Activated effector memory CD4-positive, alpha-beta T cell treated with anti-CD3 and anti-CD28 coated beads, Interleukin-2, amount 50 U/mL, for 16 hours (primary cell): Measurements from ENCODE around the gene POGLUT3.

Experiments used
- DNase-seq: peaks from one replicate; pipeline ENCODE4 v3.0.0-alpha.2; 2020

Gene POGLUT3, protein sequence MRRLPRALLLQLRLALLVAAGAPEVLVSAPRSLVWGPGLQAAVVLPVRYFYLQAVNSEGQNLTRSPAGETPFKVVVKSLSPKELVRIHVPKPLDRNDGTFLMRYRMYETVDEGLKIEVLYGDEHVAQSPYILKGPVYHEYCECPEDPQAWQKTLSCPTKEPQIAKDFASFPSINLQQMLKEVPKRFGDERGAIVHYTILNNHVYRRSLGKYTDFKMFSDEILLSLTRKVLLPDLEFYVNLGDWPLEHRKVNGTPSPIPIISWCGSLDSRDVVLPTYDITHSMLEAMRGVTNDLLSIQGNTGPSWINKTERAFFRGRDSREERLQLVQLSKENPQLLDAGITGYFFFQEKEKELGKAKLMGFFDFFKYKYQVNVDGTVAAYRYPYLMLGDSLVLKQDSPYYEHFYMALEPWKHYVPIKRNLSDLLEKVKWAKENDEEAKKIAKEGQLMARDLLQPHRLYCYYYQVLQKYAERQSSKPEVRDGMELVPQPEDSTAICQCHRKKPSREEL

GRCh38 chr11:108498046-108498815, at the start of gene POGLUT3:
POGLUT3 (minus strand) TSS chr11:108498384; CDS start chr11:108498366, 18 bp downstream.
- peak; percentile 79 for DNase-seq

DNA sequence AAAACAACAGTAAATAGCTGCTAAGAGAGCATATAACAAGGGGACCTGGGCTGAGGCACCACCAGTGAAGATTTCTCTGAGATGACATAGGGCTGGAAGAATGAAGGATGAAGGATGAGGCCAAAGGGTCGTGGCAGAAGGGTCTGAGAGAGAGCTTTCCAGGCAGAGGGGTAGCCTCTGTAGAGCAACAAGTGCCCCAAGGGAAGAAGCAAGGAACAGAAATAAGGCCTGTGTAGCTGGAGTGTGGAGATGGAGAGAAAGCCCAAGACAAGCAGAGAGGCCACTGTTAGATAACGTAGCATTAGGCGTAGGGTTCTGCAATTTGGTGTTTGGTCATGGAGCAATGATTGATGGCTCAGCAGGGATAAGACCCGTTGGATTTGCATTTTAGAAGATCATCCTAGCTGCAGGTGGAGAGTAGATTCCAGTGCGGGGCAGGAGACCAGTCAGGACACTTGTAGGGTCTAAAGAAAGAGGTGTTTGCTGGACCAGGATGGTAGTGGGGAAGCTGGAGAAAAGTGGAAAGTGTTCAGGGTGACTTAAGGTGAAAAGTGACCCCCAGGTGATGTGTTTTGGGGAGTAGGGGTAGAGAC, 47.8 kb upstream of the POGLUT3 start:
- no peak for DNase-seq

DNA sequence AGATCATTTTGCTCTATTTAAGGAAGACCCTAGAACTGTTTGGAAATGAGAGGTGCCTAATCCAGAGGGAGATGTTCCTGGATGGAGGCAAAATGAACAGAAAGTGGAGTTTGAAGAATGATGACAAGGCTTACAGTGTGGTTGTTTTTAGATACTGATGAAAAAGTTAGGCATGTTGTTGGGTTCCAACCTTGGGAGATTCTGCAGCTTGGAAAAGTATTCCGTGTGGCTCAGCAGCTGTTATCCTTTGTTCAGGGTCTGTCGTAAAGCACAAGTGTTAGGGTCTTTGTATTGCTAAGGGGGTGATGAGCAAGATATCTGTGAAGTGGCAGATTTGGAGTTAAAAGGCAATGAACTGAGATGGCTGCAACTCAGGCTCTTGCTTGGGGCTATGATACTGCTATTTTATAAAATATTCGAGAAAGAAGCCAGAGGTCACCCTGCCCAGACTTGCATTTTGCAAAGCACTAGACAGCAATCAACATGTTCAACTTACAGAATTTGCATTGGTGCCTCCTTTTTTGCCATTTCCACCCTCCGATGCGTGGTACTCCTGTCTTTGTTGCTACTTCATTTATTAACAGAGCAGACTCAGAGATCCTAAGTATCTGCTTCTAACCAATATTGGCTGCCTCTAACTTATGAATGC, 45.3 kb upstream of the POGLUT3 start:
- DNase-seq = no peak

- no peak for DNase-seq
Observed at GRCh38 chr11:108541531-108541930, 43.3 kb upstream of the POGLUT3 start.

DNA sequence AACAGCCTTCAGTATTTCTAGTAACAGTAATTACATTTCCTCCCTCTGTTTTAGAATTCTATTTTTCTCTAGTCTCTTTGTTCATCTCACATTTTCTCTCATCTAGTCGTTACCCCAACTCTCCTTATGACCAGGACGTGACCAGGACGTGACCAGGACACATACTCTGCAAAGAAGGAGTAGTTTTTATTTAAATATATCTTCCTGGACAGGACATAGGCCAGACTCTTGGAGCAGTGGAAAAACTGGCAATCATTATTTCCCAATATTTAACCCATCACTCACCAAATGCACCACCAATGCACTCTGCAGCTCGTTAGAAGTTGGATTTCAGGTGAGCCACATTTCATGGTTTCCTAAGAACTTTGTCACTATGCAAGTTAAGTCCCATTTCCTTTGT, 40.3 kb upstream of the POGLUT3 start:
- no peak for DNase-seq

DNA sequence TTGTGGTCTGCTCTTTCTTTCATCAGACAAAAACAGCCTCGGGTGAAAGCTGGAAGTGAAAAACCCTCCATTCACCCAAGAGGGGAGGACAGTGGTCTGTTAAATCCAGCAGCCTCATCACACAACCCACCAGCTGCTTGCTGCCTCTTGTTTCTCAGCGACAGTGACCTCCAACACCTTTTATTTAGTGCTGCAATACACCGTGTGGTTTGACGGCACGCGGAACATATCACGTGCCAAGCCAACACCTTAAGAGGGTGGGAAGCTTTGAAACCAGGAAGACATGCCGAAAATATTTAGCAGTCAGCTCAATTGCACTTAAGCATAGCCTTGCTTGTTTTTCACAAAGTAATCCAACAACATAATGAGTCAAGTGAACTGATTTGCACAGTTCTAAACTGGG, 39.8 kb upstream of the POGLUT3 start:
- DNase-seq = no peak

- no peak for DNase-seq
Observed at GRCh38 chr11:108536783-108537182, 38.6 kb upstream of the POGLUT3 start.

- no peak for DNase-seq
Observed at GRCh38 chr11:108535384-108535955, 37.3 kb upstream of the POGLUT3 start.

- DNase-seq = no peak
Observed at GRCh38 chr11:108534274-108534882, 36.2 kb upstream of the POGLUT3 start.

GRCh38 chr11:108530426-108530825, 32.2 kb upstream of the POGLUT3 start:
- DNase-seq = no peak

DNA sequence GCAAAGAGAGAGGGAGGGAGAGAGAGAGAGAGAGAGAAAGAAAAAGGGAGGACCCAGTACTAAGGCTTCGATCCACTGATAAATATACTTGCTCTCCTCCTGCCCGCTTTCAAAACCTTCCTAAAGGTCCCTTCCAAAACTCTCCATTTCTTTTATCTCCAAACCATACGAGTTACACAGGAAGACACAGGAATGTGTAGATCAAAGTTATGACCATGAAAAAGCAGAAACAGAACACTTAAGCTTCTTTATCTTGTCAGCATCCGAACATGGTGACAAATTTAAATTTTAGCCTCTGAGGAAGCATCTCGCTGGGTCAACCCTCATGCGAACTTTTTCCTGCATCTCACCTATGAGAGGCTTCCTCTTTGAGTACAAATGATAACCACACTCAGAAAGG, 29.2 kb upstream of the POGLUT3 start:
- no peak for DNase-seq

DNA sequence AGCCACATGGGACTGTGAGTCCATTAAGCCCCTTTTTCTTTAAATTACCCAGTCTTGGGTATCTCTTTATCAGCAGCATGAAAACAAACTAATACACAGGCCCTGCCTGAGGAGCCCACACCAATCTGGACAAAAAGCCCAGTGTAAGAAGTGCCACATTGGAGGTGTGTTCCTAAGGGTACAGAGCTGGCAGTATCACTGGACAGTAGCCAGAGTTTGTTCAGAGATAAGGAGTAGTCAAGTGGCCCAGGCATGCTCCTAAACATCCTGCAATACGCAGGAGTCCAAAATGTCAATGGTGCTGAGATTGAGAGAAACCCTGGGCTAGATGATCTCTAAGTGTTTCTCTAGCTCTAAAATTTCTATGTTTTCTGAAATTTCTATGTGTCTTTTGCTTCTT, 27.0 kb upstream of the POGLUT3 start:
- no peak for DNase-seq

DNA sequence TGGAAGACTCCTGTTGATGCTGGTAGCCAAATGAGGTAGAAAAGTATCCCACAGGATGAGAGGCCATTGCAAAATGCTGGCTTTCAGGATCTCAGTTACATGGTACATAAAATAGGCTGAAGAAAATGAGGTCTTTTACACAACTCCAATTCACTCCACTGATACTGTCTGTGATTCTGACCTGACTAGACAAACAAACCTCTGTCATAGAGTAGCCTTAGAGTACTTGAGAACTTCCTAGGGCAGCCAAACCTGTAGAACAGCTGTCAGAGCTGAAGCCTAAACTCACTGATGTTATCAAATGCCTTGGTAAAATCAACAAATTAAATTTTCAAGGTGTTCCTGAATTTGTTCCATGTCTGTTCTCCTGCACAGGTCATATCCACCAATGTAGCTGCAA, 26.2 kb upstream of the POGLUT3 start:
- no peak for DNase-seq

- DNase-seq = no peak
Observed at GRCh38 chr11:108522318-108522717, 24.1 kb upstream of the POGLUT3 start.

- no peak for DNase-seq
Observed at GRCh38 chr11:108518581-108518980, 20.4 kb upstream of the POGLUT3 start.

DNA sequence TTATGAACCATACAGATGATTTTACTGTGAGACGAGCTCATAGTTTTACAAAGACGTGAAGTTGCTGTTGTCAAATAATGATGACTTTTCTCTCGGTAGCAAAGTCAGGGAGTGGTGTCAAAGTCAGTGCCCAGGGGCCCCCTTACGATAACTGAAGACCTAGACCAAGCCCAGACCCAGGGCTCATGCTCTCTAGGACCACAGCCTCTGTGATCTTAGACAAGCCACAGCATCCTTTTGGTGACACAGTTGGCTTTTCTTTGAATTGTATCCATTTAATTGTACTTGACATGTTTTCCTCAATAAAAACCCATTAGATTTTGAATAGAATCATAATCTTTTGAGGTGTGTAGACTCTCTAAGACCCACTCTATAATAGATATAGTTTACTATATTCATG, 17.9 kb upstream of the POGLUT3 start:
- no peak for DNase-seq

GRCh38 chr11:108512708-108513107, 14.5 kb upstream of the POGLUT3 start:
- no peak for DNase-seq

DNA sequence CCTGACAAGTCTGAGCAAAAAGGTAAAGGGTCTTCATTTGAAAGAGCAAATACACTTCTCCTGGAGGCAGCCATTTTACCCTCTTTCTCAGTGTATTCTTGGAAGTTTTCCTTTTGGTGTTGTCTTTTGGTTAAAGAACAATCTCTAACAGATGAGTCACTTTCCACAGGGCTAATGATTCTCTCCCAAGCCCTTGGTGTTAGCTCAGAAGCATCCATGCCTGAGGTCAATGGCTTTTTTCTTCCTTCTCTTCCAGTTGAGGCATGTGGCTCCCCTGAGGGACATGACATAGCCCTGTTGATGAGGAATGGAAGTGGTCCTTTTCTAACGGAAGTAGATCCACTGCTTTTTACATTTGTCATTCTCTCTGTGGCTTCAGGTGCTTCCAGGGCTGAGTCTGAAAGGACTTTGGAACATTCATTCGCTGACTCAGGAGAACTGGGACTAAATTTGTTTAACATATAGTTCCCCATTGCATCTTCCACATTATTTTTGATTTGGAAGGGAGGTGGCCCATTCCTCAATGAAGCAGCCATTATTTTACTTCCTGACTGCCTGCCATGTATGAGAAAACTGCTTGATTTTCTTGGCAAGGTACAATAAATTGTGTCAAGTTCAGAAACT, 13.8 kb upstream of the POGLUT3 start:
- no peak for DNase-seq

- no peak for DNase-seq
Observed at GRCh38 chr11:108508653-108509593, 10.7 kb upstream of the POGLUT3 start.

DNA sequence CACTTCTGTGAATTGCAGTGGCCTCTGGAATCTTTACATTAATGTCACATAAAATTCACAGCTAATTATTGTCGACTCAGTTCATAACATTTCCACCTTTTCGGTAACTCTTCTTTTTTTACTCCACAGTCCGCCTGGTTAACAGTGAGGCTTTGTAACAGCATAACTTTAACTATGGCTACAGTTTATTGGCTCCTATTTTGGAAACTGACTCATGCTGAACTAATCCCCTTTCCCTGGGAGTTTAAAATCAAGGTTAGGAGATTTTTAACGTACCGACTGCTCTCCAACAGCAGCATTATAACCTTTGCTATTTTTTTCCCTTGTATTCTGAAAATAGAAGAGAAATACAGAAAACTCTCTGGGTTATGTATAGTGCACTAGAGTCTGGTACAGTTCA, 3.2 kb upstream of the POGLUT3 start:
- DNase-seq = no peak

- DNase-seq = no peak
Observed at GRCh38 chr11:108500721-108501120, 2.5 kb upstream of the POGLUT3 start.
